GM12872 (cell line): ENCODE measurements around the gene IQCN.

ENCODE experiments used
- CTCF ChIP-seq: IDR thresholded peaks from 3 replicates; pipeline ENCODE4 v1.5.1; 2011; ENCODE audit warnings: low read depth, mild to moderate bottlenecking, low read length, moderate library complexity; ENCODE audit not compliant: insufficient read depth

Gene IQCN

GRCh38 chr19:18301718-18302111 lies 27.5 kb upstream of the IQCN start:
- TF ChIP-seq CTCF, result no peak

GRCh38 chr19:18300930-18301717 lies 26.9 kb upstream of the IQCN start:
- TF ChIP-seq CTCF, result no peak

GRCh38 chr19:18299654-18300053 lies 25.4 kb upstream of the IQCN start:
- no peak for TF ChIP-seq CTCF

- TF ChIP-seq CTCF, result no peak
These were observed 24.3 kb upstream of the IQCN start for GRCh38 chr19:18298601-18299000.

- TF ChIP-seq CTCF, result no peak
These were observed 23.1 kb upstream of the IQCN start for GRCh38 chr19:18297308-18297707.

GRCh38 chr19:18295034-18295451 lies 20.8 kb upstream of the IQCN start:
- no peak for TF ChIP-seq CTCF

GRCh38 chr19:18294467-18294864 lies 20.2 kb upstream of the IQCN start:
- no peak for TF ChIP-seq CTCF
